Activated CD8-positive, alpha-beta memory T cell treated with anti-CD3 and anti-CD28 coated beads, Interleukin-2, amount 50 U/mL, for 1 hour (primary cell): ENCODE data around the gene FAM168A.
"Not testable (repeated sequence)": the region's sequence is repeated elsewhere in the genome, so short reads cannot be mapped to it uniquely, and the experiment has no call there.

Experiments
- DNase-seq: peaks from one replicate; pipeline ENCODE4 v3.0.0-alpha.2; 2020; ENCODE audit errors: extremely low read depth

The FAM168A gene

DNA sequence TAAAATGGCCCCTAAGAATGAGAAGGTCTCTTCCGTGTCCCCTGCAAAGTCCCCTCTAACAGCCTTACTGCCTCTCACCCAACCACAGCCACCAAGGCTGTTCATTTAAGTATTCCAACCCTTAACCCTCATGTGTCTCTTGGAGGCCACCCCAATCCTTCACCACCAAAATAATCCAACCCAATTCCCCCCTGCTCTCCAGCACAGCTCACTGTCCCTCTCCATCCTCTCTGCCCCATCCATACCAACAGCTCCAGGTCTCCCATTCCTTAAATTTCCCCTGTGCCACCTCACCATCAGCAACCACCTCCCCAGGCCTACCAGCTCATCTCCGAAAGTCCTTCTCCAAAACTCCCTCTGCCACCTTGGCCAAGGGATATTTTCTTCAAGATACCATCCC is 1.4 kb downstream of the FAM168A start:
- no peak for DNase-seq

DNA sequence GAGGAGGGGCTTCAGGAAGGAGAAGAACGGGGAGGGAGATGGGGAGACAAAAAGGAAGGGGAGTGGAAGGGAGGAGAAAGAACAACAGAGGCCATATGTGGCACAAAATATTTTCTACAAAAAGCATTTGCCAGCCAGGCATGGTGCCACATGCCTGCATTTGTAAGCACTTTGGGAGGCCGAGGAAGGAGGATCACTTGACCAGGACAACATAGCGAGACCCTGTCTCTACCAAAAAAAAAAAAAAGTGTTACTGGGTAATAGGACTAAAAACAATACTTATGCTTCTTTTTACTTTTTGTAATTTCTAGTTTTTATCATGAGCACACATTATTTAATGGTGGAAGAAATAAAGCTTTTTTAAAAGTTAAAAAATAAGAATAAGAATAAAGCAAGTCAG is 5.3 kb downstream of the FAM168A start:
- DNase-seq: no peak

DNA sequence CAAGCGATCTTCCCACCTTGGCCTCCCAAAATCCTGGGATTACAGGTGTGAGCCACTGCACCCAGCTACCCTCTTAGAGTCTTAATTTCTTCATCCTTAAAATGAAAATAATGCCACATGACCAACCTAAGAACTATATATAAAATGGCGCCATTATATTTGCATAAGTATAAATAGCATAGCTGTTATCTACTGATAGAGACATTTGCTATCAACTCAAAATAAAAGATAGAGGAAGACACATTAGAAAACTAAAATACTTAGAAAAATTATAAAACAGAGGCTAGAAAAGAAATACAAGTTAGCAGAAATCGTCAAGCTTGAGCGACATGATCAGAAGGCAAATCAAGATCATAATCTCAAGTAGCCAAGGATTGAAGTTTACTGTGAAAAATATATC is 6.2 kb downstream of the FAM168A start:
- DNase-seq: no peak

DNA sequence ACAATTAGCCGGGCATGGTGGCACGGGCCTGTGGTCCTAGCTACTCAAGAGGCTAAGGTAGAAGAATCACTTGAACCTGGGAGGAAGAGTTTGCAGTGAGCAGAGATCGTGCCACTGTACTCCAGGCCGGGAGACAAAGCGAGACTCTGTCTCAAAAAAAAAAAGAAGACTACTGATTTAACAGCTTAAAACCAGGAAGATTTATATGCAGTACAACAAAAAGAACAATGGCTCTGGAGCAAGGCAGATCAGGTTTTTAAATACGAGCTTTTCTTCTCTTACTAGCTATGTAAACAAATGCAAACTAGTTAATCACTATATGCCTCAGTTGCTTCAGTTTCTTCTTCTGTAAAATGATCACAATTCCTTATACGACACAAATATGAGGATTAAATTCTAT is 6.9 kb downstream of the FAM168A start:
- DNase-seq: no peak

DNA sequence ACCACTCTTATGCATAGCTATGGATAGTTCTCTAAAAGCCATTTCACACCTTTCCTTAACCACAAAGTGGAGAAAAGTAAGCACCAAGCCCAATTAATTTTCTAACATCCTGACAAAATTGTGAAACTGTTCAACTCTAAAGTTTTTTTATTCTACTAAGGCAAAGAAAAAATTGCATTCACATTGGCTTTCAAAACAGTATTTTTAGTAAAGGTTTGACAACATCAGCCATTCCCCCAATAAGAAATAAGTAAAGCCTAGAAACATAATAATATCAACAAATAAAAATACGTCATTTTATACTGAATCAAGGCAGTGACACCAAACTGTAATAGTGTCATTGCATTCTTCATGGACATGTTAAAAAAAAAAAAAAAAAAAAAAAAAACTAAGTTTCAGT is 11.1 kb downstream of the FAM168A start:
- DNase-seq: no peak

DNA sequence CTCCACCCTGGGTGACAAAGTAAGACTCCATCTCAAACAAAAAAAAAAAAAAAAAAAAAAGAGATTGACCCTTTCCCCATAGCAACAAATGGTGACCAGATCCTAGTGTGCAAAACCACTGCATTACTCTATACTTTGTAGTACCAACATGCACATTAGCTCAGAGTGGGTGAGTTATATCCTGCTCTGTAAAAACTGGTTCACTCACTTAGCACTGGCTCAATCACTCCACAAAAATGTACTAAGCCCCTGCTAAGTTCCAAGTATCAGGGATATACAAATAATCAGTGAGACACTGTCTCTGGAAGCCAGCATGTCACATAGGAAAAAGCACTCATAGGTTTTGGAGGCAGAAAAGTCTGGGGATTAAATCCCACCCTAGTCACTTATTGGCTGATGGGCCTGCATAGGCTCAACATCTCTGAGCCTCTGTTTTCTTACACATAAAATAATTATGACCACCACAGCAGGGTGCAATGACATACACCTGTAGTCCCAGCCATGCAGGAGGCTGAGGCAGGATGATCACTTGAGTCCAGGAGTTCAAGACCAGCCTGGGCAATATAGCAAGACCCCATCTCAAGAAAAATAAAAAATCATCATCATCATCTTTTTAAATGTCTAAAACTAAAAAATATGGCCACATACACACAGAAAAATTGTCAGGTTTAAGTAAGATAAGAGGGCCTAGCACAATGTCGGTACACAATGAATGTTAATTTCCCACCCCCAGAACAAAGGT is 11.9 kb downstream of the FAM168A start:
- no peak for DNase-seq

DNA sequence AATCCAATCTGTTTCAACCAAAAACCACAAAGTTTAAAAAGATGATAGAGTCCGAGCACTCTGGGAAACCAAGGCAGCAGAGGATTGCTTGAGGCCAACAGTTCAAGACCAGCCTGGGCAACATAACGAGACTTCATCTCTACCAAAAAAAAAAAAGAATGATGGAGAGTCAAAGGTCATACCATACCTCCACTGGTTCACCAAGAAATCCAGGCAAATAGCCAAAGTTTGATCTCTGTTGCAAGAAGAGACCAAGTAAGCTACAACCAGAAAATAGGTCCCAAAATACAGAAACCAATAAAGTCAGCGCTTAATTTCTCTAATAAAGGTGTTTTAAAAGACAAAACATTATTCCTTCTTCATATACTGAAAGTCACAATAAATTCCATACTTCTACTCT is 13.1 kb downstream of the FAM168A start:
- no peak for DNase-seq

DNA sequence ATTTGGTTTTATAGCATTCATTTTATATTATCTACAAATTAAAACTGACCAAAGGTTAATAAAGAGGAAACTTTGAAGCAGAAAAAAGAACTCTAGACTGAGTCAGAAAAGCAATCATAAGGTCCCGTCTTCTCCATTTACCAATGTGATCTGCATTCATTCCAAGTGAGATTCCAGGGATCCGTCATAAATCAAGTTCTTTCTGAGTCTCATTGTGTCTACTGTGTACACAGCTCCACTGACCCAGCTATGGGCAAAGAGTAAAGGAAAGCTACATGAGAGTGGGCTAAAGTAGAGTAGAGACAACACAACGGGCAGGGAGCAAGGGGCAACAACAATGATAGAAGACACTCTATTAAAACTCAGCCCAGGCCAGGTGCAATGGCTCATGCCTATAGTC is 15.3 kb downstream of the FAM168A start:
- DNase-seq: no peak

DNA sequence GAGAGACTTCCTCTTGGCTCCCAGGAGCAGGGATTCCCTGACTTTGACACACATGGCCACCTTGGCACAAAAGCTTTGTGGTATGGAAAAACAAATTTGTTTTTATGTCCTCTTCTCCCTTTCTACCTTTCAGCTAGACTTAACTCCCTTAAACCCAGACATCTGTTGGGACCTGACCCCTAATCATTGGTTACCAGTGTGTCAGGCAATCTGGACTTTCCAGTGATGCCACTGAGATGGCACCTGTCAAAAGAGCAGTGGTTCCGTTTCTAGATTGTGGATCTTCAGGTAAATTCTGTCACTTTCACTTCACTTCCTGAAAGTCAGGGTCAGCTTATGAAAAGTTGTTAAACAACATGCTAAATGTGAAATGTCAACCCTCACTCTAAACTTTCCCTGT is 17.2 kb downstream of the FAM168A start:
- DNase-seq: not testable (repeated sequence)

DNA sequence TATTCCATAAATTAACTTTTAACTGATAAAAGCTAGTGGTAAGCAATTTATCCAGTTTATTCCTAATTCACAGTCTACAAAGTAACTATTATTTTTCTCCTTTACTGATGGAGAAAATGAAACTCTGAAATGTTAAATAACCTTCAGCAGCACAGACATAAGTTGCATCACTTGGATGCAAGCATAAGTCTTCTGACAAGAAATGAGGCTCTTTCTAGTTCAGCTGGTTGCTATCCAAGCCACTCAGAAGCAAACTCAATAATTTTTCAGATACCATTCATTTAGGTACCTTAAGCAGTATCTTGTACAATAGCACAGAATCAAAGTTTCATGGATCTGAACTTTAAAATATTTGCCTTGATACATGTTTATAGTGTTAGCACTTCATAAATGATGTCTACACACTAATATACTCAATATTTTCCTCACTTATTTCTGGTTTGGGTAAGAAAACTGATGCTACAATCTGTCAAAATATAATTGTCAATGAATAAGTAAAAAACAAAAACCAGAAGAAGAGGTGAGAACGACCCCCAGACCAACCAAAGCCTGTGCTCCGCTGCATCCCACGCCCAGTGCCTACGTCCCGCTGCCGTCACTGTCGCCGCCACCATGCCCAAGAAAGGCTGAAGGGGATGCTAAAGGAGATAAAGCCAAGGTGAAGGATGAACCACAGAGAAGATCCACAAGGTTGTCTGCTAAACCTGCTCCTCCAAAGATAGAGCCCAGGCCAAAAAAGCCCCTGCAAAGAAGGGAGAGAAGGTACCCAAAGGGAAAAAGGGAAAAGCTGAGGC is 18.1 kb downstream of the FAM168A start:
- no peak for DNase-seq

DNA sequence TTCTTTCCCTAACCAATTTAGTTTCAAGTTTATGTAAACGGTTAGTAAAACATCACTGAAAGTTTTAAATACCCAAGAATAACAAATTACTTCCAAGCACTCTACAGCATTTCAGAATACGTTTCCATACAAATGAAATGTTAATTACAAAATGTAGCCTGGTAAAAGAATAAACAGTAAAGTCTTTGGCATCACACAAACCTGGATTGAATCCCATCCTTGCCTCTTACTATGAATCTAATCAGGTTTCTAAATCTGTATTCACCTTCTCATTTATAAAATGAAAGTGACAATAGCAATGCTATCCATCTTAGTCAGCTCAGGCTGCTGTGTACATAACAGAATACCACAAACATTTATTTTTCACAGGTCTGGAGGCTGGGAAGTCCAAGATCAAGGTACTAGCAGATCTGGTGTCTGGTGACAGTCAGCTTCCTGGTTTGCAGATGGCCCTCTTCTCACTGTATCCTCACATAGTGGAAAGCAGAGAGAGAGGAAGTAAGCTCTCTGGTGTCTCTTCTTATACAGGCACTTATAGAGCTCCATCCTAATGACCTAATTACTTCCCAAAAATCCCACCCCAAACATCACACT is 19.2 kb downstream of the FAM168A start:
- no peak for DNase-seq

DNA sequence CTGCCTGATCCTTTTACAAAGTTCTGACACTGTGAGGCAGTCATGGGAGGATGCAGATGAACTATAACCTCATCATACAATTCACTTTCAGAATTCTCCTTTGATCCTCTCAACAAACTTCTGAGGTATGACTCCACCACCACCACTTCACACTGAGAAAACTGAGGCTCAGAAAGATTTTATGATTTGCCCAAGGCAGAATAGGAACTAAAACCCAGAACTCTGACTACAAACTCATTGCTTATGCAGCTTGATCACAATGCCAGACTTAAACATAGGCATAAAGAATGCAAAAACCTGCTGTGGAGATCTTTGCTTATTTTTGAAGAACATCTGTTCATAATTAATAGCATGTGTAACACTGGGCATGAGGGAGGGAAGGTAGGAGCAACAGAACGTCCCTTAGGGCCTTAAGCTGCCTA is 20.4 kb downstream of the FAM168A start:
- no peak for DNase-seq

DNA sequence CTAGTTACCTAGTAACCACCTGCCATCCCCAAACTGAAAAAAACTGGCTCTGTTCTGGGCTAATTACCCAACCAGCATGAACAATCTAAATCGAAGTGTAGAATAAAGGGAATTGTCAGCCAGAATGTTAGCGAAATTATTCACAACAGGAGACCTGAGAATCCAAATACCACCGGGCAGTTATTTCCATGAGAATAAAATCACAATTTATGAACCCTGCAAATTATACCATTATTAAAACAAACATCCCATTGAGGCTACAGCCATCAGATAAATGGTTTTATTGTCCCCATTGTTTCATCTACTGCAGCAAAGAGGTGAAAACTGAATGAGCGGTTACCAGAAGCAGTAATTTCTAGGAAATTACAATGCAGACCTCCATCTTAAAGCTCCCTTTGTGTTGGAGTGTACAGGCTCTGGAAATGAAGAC is 21.7 kb downstream of the FAM168A start:
- no peak for DNase-seq

DNA sequence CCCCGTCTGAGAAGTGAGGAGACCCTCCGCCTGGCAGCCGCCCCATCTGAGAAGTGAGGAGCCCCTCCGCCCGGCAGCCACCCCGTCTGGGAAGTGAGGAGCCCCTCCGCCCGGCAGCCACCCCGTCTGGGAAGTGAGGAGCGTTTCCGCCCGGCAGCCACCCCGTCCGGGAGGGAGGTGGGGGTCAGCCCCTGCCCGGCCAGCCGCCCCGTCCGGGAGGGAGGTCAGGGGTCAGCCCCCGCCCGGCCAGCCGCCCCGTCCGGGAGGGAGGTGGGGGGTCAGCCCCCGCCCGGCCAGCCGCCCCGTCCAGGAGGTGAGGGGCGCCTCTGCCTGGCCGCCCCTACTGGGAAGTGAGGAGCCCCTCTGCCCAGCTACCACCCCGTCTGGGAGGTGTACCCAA is 25.9 kb downstream of the FAM168A start:
- not testable (repeated sequence) for DNase-seq

DNA sequence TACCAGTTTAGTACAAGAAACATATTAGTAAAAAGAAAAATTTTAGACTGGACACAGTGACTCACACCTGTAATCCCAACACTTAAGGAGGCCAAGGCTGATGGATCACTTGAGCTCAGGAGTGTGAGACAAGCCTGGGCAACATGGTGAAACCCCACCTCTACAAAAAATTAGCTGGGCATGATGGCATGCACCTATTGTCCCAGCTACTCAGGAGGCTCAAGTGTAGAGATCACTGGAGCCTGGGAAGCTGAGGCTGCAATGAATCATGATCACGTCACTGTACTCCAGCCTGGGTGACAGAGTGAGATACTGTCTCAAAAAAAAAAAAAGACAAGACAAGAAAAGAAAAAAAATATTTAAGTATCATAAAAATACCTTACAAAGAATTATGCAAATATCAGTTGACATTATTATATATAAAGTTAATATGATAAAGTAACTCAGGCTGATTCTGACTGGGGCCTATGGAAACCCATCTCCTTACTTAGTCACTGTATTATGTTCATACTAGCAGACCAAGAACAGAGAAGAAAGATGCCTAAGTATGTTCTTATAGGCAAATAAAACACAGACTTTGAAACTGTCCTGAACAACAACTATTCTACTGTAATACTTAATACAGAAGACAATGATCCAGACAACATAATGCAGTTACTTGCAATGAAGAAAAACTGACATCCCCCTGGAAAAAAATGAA is 27.3 kb downstream of the FAM168A start:
- no peak for DNase-seq

DNA sequence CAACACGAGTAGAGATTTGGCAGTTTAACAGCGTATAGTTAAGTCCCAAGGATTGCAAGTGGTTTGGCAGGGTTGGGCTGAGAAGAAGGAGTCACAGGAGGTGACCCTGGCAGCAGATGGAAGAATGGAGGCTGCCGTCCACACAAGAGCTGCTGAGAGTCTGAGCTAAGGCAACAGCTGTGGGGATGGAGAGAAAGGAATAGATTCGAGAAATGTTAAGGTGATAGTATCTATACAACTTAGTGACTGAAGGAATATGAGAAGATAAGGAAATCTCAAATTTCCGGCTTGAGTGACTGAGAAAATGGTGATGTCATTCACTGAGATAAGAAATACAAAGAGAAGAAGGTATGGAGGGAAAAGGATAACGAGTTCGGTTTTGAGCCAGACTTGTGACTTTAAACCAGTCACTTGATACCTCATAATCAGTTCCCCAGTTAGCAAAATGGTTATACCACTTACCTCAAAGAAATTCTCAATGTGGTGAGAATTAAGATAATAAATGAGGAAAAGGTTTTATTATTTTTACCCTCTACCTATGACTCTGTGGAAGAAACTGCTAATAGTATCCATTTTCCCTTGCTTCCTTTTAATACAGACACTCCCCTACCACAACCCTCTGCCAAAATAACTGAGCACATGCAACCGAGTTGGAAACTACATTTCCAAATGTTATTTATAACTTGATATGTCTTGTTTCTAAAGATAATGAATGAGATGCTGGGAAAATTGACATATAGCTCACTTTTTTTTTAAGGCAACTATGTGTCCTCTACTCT is 30.7 kb downstream of the FAM168A start:
- no peak for DNase-seq

DNA sequence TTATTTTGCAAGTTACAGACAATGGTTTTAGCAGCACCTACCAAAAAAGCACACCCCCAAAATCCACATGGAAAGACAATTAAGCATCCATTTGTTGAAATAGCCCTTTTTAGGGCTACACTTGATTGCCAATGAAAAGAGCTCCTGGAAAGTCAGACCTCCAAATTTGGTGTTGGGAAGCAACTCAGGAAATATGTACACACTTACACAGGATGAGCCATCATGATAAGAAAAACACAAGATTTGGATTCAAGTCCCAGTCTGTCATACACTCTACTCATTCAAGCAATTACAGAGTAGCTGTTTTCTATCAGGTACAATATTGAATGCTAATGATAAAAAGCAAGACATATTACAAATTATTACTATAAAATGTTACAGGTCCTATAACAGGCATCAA is 31.5 kb downstream of the FAM168A start:
- no peak for DNase-seq

DNA sequence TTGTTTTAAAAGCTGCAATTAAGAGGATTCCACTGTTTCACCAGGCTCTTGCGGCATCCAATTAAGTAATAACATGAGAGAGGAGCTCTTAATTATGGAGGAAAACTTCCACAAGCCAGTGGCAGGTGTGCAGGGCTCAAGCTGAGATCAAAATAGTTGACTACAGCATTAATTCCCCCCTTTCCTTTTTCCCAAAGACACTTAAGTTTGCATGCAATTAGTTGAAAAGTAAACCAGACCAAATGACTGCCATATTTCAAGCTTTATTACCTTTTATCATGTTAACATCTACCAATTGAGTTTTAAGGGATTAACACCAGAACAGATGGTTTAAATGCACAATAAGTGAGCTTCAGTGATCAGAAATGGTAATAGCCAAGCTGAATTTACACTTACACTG is 32.1 kb downstream of the FAM168A start:
- no peak for DNase-seq

DNA sequence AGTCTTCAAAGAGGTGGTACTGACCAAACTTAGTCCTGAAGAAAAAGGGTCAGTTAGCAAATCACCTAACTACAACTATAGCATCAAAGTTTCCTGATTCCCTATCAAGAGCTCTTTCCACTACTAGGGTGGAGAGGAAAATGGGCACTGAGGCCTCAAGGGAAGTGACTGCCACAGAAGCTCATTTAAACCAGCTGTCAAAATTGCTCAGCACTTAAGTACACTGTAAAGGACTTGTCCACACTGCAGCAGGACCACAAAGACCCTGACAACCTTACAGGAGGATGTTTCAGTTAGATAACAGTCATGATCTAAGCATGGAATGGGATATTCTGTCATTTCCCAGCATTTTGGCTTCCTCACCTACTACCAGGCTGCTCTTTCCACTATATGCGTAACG is 33.0 kb downstream of the FAM168A start:
- DNase-seq: no peak

DNA sequence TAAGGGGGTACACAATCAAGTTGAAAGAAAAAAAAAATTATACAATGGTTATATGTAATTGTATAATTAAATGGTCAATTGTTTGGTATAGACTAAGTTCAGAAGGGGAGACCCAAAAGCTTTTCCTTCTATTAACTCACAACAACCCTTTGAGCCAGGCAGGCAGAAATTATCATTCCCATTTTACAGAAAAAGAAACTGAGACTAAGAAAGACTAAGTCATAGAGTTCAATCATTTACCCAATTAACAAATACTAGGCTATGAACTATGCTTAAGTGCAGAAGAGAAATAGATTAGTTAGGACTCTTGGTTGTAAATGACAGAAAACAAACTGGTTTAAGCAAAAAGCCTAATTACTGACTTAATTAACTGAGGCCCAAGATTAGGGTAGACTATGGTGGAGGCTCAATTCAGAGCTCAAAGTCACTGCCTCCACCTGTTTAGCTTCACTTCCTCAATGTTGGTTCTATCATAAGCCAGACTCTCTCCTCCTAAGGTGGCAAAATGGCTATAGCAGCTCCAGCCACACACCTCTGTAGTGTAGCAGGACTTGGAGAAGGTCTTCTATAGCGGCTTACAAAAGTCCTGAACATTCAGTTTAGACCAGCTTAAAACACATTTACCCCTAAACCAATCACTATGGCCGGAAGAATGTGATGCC is 34.2 kb downstream of the FAM168A start:
- DNase-seq: no peak

DNA sequence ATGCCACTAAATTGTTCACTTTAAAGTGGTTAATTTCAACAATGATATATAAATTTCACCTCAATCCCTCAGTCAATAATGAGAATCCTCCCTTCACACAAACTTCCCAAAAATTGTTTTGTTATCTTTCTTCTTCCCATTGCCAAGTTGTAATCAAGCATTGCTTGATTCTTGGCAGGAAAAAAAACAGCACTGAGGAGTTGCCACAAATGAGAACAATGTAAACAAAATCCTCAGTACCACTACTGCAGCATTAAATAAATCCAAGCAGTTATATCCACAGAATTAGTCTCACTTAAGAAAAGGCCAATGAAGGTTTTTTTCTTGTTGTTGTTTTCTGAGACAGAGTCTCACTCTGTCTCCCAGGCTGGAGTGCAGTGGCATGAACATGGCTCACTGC is 38.2 kb downstream of the FAM168A start:
- DNase-seq: no peak
